A549 (cell line): Measurements from ENCODE around the gene ESRRB. TPM values are rescaled to one million over a fixed set of nuclear protein-coding genes. Genes with fewer than 3 reads are reported as not detected.

ENCODE experiments used
- ATAC-seq, 2 experiments: fragments of 200-7000 bp in 1 of 2; fragments of >200 bp in 1 of 2; cut with Nextera tagmentation in 1 of 2; cut with Tn5 transposase in 1 of 2; 3 replicates each; pipeline versions ENCODE4 v1.8.0 to v1.9.1; 2018 to 2020; ENCODE audit warnings: mild to moderate bottlenecking in 1 of 2, moderate library complexity in 1 of 2
- CTCF ChIA-PET: fragments of 300-600 bp; sonication (Branson Sonifier 250); formaldehyde crosslinking; extraction: SDS; loops from one replicate; lab custom pipeline; 2021; ENCODE audit warnings: antibody characterized with exemption, inconsistent platforms; lab: Yijun Ruan, JAX
- POLR2A ChIA-PET: fragments of 350-600 bp; formaldehyde crosslinking; extraction: SDS; loops from one replicate; lab custom pipeline; 2021; ENCODE audit warnings: antibody characterized with exemption, inconsistent platforms; lab: Yijun Ruan, JAX
- DNase-seq, 2 experiments: peaks; one replicate each; pipeline versions ENCODE4 v3.0.0 to v3.0.0-alpha.2; 2011 to 2016; ENCODE audit warnings: low read depth in 1 of 2, low spot score in 1 of 2
- FAIRE-seq: peaks from 2 replicates; lab custom pipeline; 2011; peaks lifted over from hg19 to GRCh38; lab: Jason Lieb, UNC
- H3K27ac ChIP-seq, 2 experiments: fragments of >200 bp; sonication (Bioruptor Twin); formaldehyde crosslinking; 3 replicates each; pipeline ENCODE4 v1.5.1; 2016 to 2017
- H3K4me1 ChIP-seq: fragments of >200 bp; sonication (Bioruptor Twin); formaldehyde crosslinking; 3 replicates; pipeline ENCODE4 v1.6.1; 2016
- H3K4me2 ChIP-seq: fragments of >200 bp; sonication (Bioruptor Twin); formaldehyde crosslinking; 3 replicates; pipeline ENCODE4 v1.6.1; 2016
- H3K4me3 ChIP-seq: fragments of >200 bp; sonication (Bioruptor Twin); formaldehyde crosslinking; 3 replicates; pipeline ENCODE4 v1.5.1; 2016
- H3K9me3 ChIP-seq: fragments of >200 bp; sonication (Bioruptor Twin); formaldehyde crosslinking; 3 replicates; pipeline ENCODE4 v1.6.1; 2016
- BCL3 ChIP-seq: fragments of >200 bp; sonication (Bioruptor Twin); formaldehyde crosslinking; IDR thresholded peaks from 3 replicates; pipeline ENCODE4 v1.6.1; 2016
- BHLHE40 ChIP-seq: IDR thresholded peaks from 2 replicates; pipeline ENCODE4 v1.6.1; 2012; ENCODE audit warnings: low read depth, low read length, inconsistent platforms
- CBX8 ChIP-seq: fragments of 200-600 bp; sonication (generic); IDR thresholded peaks from 2 replicates; pipeline ENCODE4 v1.6.1; 2016
- CEBPB ChIP-seq, 2 experiments: fragments of >200 bp in 1 of 2; sonication (Bioruptor Twin) in 1 of 2; formaldehyde crosslinking in 1 of 2; IDR thresholded peaks; 2 replicates each; pipeline ENCODE4 v1.6.1; 2012 to 2016
- CHD2 ChIP-seq: fragments of 150-350 bp; IDR thresholded peaks from 2 replicates; pipeline ENCODE4 v1.6.1; 2014; ENCODE audit warnings: low read length; ENCODE audit not compliant: partially characterized antibody
- CTCF ChIP-seq: fragments of >200 bp; sonication (Bioruptor Twin); formaldehyde crosslinking; IDR thresholded peaks from 3 replicates; pipeline ENCODE4 v1.5.1; 2016
- E2F6 ChIP-seq: IDR thresholded peaks from 2 replicates; pipeline ENCODE4 v1.6.1; 2012; ENCODE audit warnings: low read depth, borderline replicate concordance
- ELK1 ChIP-seq: fragments of 150-350 bp; IDR thresholded peaks from 2 replicates; pipeline ENCODE4 v1.6.1; 2014; ENCODE audit warnings: low read depth, mild to moderate bottlenecking, low read length
- ESRRA ChIP-seq: fragments of 150-350 bp; IDR thresholded peaks from 2 replicates; pipeline ENCODE4 v1.6.1; 2014; ENCODE audit warnings: mild to moderate bottlenecking, low read length, borderline replicate concordance
- FOSL2 ChIP-seq, 2 experiments: fragments of 450-650 bp in 1 of 2; fragments of >200 bp in 1 of 2; sonication (Bioruptor Twin) in 1 of 2; formaldehyde crosslinking; IDR thresholded peaks; 2 replicates each; pipeline versions ENCODE4 v1.5.0 to v1.6.1; 2016 to 2020; ENCODE audit warnings: mild to moderate bottlenecking in 1 of 2, moderate library complexity in 1 of 2
- FOXS1 ChIP-seq: fragments of 250-450 bp; sonication (Bioruptor Pico); IDR thresholded peaks from 2 replicates; pipeline ENCODE4 v1.5.0; 2020; ENCODE audit warnings: mild to moderate bottlenecking, moderate library complexity
- HES2 ChIP-seq: fragments of >200 bp; sonication (Bioruptor Twin); formaldehyde crosslinking; IDR thresholded peaks from 2 replicates; pipeline ENCODE4 v1.6.1; 2016
- JUN ChIP-seq, 2 experiments: fragments of >200 bp; sonication (Bioruptor Twin); formaldehyde crosslinking; IDR thresholded peaks; 2 replicates in 1 of 2; 3 replicates in 1 of 2; pipeline ENCODE4 v1.6.1; 2016 to 2017
- MAFK ChIP-seq: fragments of 450-650 bp; IDR thresholded peaks from 2 replicates; pipeline ENCODE4 v1.6.1; 2014; ENCODE audit not compliant: partially characterized antibody
- MAZ ChIP-seq: fragments of 150-350 bp; IDR thresholded peaks from 2 replicates; pipeline ENCODE4 v1.6.1; 2014; ENCODE audit warnings: antibody characterized with exemption, low read depth, low read length, borderline replicate concordance
- NR3C1 ChIP-seq: fragments of >200 bp; sonication (Bioruptor Twin); formaldehyde crosslinking; IDR thresholded peaks from 3 replicates; pipeline ENCODE4 v1.6.1; 2017
- PBX3 ChIP-seq: IDR thresholded peaks from 2 replicates; pipeline ENCODE4 v1.6.1; 2012
- POLR2A ChIP-seq: IDR thresholded peaks from 2 replicates; pipeline ENCODE4 v1.6.1; 2012; ENCODE audit warnings: mild to moderate bottlenecking, low read length
- RAD21 ChIP-seq, 2 experiments: fragments of >200 bp in 1 of 2; sonication (Bioruptor Twin) in 1 of 2; formaldehyde crosslinking in 1 of 2; IDR thresholded peaks in 1 of 2; conservative IDR thresholded peaks in 1 of 2; 2 replicates in 1 of 2; 3 replicates in 1 of 2; pipeline ENCODE4 v1.6.1; 2012 to 2018; ENCODE audit warnings: inconsistent platforms in 1 of 2
- RARB ChIP-seq: fragments of 250-450 bp; sonication (Bioruptor Pico); IDR thresholded peaks from 2 replicates; pipeline ENCODE4 v1.8.0; 2021; ENCODE audit warnings: mild to moderate bottlenecking, moderate library complexity
- ZC3H11A ChIP-seq: fragments of 450-650 bp; IDR thresholded peaks from 2 replicates; pipeline ENCODE4 v1.6.1; 2014; ENCODE audit warnings: antibody characterized with exemption, mild to moderate bottlenecking
- ZSCAN20 ChIP-seq: fragments of 250-450 bp; sonication (Bioruptor Pico); IDR thresholded peaks from 2 replicates; pipeline ENCODE4 v1.8.0; 2022; ENCODE audit warnings: mild to moderate bottlenecking, moderate library complexity
- WGBS: methylation state at CpG from one replicate; pipeline ENCODE4 v1.1.6; 2017; ENCODE audit errors: missing lambda C conversion rate; 5-methylcytosine and 5-hydroxymethylcytosine counted together
- polyA minus RNA-seq: library from RNA; depleted of rRNA, polyadenylated mRNA; stranded (reverse); fragments of >200 nt; gene quantifications from 2 replicates; pipeline ENCODE4 v1.2.3, GENCODE V29; 2011; rRNA and poly(A)+ RNA removed
- polyA plus RNA-seq, 4 experiments: library from polyadenylated mRNA; depleted of rRNA in 3 of 4; stranded (reverse); fragments of >200 nt; fragmentation: RNase III in 1 of 4; extraction: RNeasy Plus Mini Kit Qiagen cat#74134 plus additional on column Dnase treatment in 1 of 4; gene quantifications; 2 replicates in 3 of 4; 3 replicates in 1 of 4; pipeline ENCODE4 v1.2.3, GENCODE V29; 2011 to 2017

The ESRRB gene
- polyA plus RNA-seq (2011; rRNA removed) (0.19 and 0.20 TPM in 2 replicates), polyA plus RNA-seq (2017; fragmentation: RNase III; extraction: RNeasy Plus Mini Kit Qiagen cat#74134 plus additional on column Dnase treatment) (0.15 to 0.25 TPM (median 0.20 TPM) in 3 replicates), polyA minus RNA-seq (0.41 and 1.5 TPM in 2 replicates)
- 0.04 and 0.13 TPM in 2 replicates for polyA plus RNA-seq (2012; cell fraction: cytosol; rRNA removed)
- polyA plus RNA-seq (2012; cell fraction: nucleus; rRNA removed), result 0.41 and 0.61 TPM in 2 replicates

DNA sequence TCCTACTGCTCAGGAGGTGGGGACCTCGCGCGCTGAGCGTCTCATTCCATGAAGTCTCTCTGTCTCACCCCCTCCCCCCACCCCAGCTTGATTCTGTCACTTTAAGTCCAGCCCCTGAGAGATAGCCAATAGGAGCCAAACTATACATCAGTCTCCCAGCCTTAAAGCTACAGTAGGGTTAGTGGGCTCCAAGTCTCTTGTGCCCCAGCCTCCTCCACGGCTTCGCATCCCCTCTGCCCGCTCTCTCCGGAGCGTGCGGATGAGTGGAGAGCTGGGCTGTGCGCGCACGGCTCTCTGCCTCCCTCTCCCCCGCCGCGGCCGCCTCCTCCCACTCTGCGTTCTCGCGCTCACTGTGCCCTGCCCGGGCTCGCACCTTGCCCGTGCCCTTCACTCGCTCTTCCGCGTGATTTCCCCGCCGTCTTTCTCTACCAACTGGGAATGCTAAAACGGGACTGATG, at the start of gene ESRRB:
TSS of gene ESRRB (plus strand) at position 191 of the 458 bp plus-strand sequence. CDS start at position 456, 265 bp downstream.
- Histone ChIP-seq H3K27ac (peak within 1 kb of the TSS in 1 of 2 experiments; percentile 40; a peak in 1 of 6 replicates), H3K4me1 (peaks cover 12% of the 10 kb centered on the region; the same call in 2 of the 3 replicates), H3K4me3 (peak within 1 kb of the TSS; percentile 39), H3K9me3 (no peaks in the 10 kb centered on the region), H3K4me2 (peak within 1 kb of the TSS; percentile 89)
- ATAC-seq (peak; percentile 51 to 73; a peak in 5 of 6 replicates), DNase-seq (peak; percentile 26 to 48), FAIRE-seq (no peak)
- 8% methylated on average over 25 of the region's 29 CpGs for WGBS
- ChIA-PET CTCF (interaction anchor here (0.6 kb wide), 1 partner anchor 257 kb away, joined by 3 read pairs; no protein-coding TSS in a partner anchor), POLR2A (no interaction called here)
- TF ChIP-seq CBX8 (no peak), BHLHE40 (no peak), FOSL2 (IDR thresholded peaks at IDR 0.05) (no peak), FOSL2 (CRISPR knock-in tag; IDR thresholded peaks at IDR 0.05) (no peak), ZSCAN20 (no peak), JUN (IDR thresholded peaks at IDR 0.05) (no peak), MAZ (no peak), CHD2 (no peak), E2F6 (no peak), RARB (CRISPR knock-in tag) (no peak), CEBPB (IDR thresholded peaks at IDR 0.05) (no peak)

GRCh38 chr14:76326918-76327689, 48.8 kb upstream of the ESRRB start:
- Histone ChIP-seq H3K4me1 (no peaks in the 10 kb centered on the region), H3K9me3 (no peaks in the 10 kb centered on the region), H3K4me3 (no peak overlapping the region), H3K27ac (no peak overlapping the region), H3K4me2 (no peak overlapping the region)
- DNase-seq (no peak), ATAC-seq (no peak), FAIRE-seq (no peak)
- 70% methylated on average over 7 of the region's 11 CpGs for WGBS
- POLR2A ChIA-PET, result no interaction called here
- TF ChIP-seq MAZ (no peak), POLR2A (no peak), FOXS1 (CRISPR knock-in tag) (no peak), NR3C1 (no peak), BCL3 (no peak), ESRRA (no peak), ZC3H11A (no peak)
- CTCF ChIA-PET, result interaction anchor here (1.2 to 1.9 kb wide), 3 partner anchors 26 to 60 kb away, joined by 4 read pairs; no protein-coding TSS in a partner anchor

- POLR2A ChIA-PET, result no interaction called here
- no peak for ATAC-seq
- no peak for TF ChIP-seq HES2
- TF ChIP-seq JUN (IDR thresholded peaks at IDR 0.05), result no peak
- TF ChIP-seq MAFK, result no peak
- no peak for TF ChIP-seq CTCF
- no peak for TF ChIP-seq ELK1
- TF ChIP-seq BHLHE40, result no peak
- no peak for TF ChIP-seq FOSL2 (IDR thresholded peaks at IDR 0.05)
- no peak for TF ChIP-seq FOSL2 (CRISPR knock-in tag; IDR thresholded peaks at IDR 0.05)
- no peak for TF ChIP-seq RAD21 (conservative IDR thresholded peaks at IDR 0.05 in 1 of 2, IDR thresholded peaks at IDR 0.05 in 1 of 2)
- no peak for TF ChIP-seq CBX8
- no peak for TF ChIP-seq PBX3
These were observed 47.3 kb upstream of the ESRRB start for GRCh38 chr14:76328457-76329137.

More at GRCh38 chr14:76328457-76329137, 47.3 kb upstream of the ESRRB start:
- no peaks in the 10 kb centered on the region for H3K4me1 ChIP-seq
- no peak overlapping the region for H3K4me3 ChIP-seq
- DNase-seq (no peak), FAIRE-seq (no peak)
- no peak overlapping the region for H3K27ac ChIP-seq
- CTCF ChIA-PET, result interaction anchor here (0.7 to 1.4 kb wide), 3 partner anchors 24 to 278 kb away, joined by 3 to 4 read pairs (median 4); no protein-coding TSS in a partner anchor
- H3K4me2 ChIP-seq, result no peak overlapping the region
- no peaks in the 10 kb centered on the region for H3K9me3 ChIP-seq
- WGBS, result 40% methylated on average over 7 of the region's 8 CpGs
